Mesendoderm (in vitro differentiated cells): Measurements from ENCODE around the gene PPID. TPM values are rescaled to one million over a fixed set of nuclear protein-coding genes. Genes with fewer than 3 reads are reported as not detected.
A peak's percentile ranks its signal among the peaks of the same experiment; 100 is the strongest.
"Not testable (repeated sequence)": the region's sequence is repeated elsewhere in the genome, so short reads cannot be mapped to it uniquely, and the experiment has no call there.

Source experiments
- DNase-seq: peaks from one replicate; pipeline ENCODE4 v3.0.0; 2013
- H2AK5ac ChIP-seq: 2 replicates; pipeline ENCODE4 v1.6.1; 2013; ENCODE audit warnings: low read length, inconsistent platforms
- H2BK120ac ChIP-seq: 2 replicates; pipeline ENCODE4 v1.6.1; 2013; ENCODE audit warnings: low read depth, mild to moderate bottlenecking, low read length, moderate library complexity, mixed read lengths
- H2BK15ac ChIP-seq: replicated peaks from 2 replicates; pipeline ENCODE4 v1.6.1; 2013; ENCODE audit warnings: low read depth, mild to moderate bottlenecking, moderate library complexity
- H2BK5ac ChIP-seq: 2 replicates; pipeline ENCODE4 v1.6.1; 2013; ENCODE audit warnings: low read length, inconsistent platforms
- H3K18ac ChIP-seq: 2 replicates; pipeline ENCODE4 v1.6.1; 2013; ENCODE audit warnings: mild to moderate bottlenecking, low read length, mixed read lengths
- H3K23ac ChIP-seq: one replicate; pipeline ENCODE4 v1.6.1; 2013; ENCODE audit warnings: low read length
- H3K27ac ChIP-seq: 2 replicates; pipeline ENCODE4 v1.5.1; 2013; ENCODE audit warnings: low read depth, mild to moderate bottlenecking, inconsistent platforms, low read length, moderate library complexity
- H3K27me3 ChIP-seq: 2 replicates; pipeline ENCODE4 v1.6.1; 2013; ENCODE audit warnings: low read length, control low read depth, mild to moderate bottlenecking, inconsistent platforms; ENCODE audit not compliant: insufficient read depth, poor library complexity
- H3K36me3 ChIP-seq: 2 replicates; pipeline ENCODE4 v1.6.1; 2013; ENCODE audit warnings: low read length, inconsistent platforms; ENCODE audit not compliant: control insufficient read depth, insufficient read depth
- H3K4ac ChIP-seq: one replicate; pipeline ENCODE4 v1.6.1; 2013; ENCODE audit warnings: low read depth, mild to moderate bottlenecking, low read length, moderate library complexity
- H3K4me1 ChIP-seq: 2 replicates; pipeline ENCODE4 v1.6.1; 2013; ENCODE audit warnings: low read depth, low read length, inconsistent platforms; ENCODE audit not compliant: control insufficient read depth
- H3K4me2 ChIP-seq: 2 replicates; pipeline ENCODE4 v1.6.1; 2013; ENCODE audit warnings: low read length
- H3K4me3 ChIP-seq: 2 replicates; pipeline ENCODE4 v1.5.1; 2013; ENCODE audit warnings: mild to moderate bottlenecking, low read length
- H3K56ac ChIP-seq: one replicate; pipeline ENCODE4 v1.6.1; 2013; ENCODE audit warnings: low read length
- H3K79me1 ChIP-seq: 2 replicates; pipeline ENCODE4 v1.6.1; 2013; ENCODE audit warnings: low read length, inconsistent platforms
- H3K79me2 ChIP-seq: 2 replicates; pipeline ENCODE4 v1.6.1; 2013; ENCODE audit warnings: mild to moderate bottlenecking, low read length; ENCODE audit not compliant: control insufficient read depth, insufficient read depth
- H3K9ac ChIP-seq: 2 replicates; pipeline ENCODE4 v1.6.1; 2013; ENCODE audit warnings: low read length, inconsistent platforms
- H4K5ac ChIP-seq: one replicate; pipeline ENCODE4 v1.6.1; 2013; ENCODE audit warnings: low read length
- H4K8ac ChIP-seq: one replicate; pipeline ENCODE4 v1.6.1; 2013; ENCODE audit warnings: low read depth, mild to moderate bottlenecking, control low read depth, low read length, moderate library complexity
- WGBS: extraction: QIAGEN DNeasy Blood & Tissue Kit; methylation state at CpG from one replicate; pipeline ENCODE4 v1.1.7; 2013; ENCODE audit warnings: low lambda C conversion rate, missing lambda C conversion rate; ENCODE audit not compliant: insufficient coverage; ENCODE audit errors: extremely low coverage; 5-methylcytosine and 5-hydroxymethylcytosine counted together
- small RNA-seq: library from polyadenylated mRNA; stranded (forward); fragments of <200 nt; extraction: miRNeasy Mini kit (QIAGEN cat#:217004); gene quantifications from one replicate; pipeline ENCODE3, GENCODE V24; 2013; ENCODE audit not compliant: insufficient read depth

The PPID gene

DNA sequence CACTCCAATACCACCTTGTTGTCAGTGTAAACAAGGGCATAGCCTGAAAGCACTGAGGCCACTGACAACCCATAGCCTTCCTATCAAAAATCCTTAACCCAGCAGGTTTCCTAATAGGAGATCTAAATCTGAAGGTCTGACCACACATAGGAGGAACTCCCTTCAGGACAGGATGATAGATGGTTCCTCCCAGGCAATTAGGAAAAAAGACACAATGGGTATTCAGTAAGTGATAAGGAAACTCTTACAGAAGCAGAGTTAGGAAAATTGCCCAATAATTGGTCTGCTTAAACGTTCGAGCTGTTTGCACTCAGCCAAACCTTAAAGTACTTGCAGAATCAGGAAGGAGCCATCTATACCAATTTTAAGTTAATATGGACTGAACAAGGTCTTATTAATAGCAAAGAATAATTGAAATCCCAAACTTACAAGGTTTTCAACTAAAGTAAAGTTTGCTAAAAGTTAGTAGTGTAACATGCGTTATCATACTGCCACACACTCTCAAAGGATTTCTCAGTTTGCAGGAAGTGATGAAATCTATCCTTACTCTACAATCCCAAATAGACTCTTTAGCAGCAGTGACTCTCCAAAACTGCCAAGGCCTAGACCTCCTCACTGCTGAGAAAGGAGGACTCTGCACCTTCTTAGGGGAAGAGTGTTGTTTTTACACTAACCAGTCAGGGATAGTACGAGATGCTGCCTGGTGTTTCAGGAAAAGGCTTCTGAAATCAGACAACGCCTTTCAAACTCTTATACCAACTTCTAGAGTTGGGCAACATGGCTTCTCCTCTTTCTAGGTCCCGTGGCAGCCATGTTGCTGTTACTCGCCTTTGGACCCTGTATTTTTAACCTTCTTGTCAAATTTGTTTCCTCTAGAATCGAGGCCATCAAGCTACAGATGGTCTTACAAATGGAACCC lies 59.2 kb downstream of the PPID start:
- H3K79me2 ChIP-seq, H3K36me3 ChIP-seq, H3K27ac ChIP-seq, H3K4ac ChIP-seq, H3K23ac ChIP-seq, H3K4me1 ChIP-seq, H2BK120ac ChIP-seq, H3K4me2 ChIP-seq, H3K56ac ChIP-seq, H2AK5ac ChIP-seq, H3K4me3 ChIP-seq, H4K5ac ChIP-seq, H2BK15ac ChIP-seq, H2BK5ac ChIP-seq, H3K9ac ChIP-seq, H4K8ac ChIP-seq, H3K27me3 ChIP-seq, H3K79me1 ChIP-seq, H3K18ac ChIP-seq: not testable (repeated sequence)
- WGBS: no CpG with 5 or more reads among the region's 8 CpGs
- DNase-seq: peak; percentile 22

DNA sequence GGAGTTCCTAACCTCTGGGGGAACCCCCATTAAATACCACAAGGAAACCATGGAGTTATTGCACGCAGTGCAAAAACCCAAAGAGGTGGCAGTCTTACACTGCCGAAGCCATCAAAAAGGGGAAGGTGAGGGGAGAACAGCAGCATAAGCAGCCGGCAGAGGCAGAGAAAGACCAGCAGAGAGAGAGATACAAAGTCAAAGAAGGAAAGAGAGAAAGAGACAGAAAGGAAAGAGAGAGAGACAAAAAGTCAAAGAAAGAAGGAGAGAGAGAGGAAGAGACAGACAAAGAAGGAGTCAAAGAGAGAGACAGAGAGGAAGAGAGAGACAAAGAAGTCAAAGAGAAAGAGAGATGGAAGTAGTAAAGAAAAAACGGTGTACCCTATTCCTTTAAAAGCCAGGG lies 59.9 kb downstream of the PPID start:
- not testable (repeated sequence) for H3K9ac ChIP-seq, H2AK5ac ChIP-seq, H3K4me3 ChIP-seq, DNase-seq, H2BK5ac ChIP-seq, H3K4me1 ChIP-seq, H3K27me3 ChIP-seq, H4K5ac ChIP-seq, H3K79me1 ChIP-seq, H2BK120ac ChIP-seq, H3K23ac ChIP-seq, H2BK15ac ChIP-seq, H3K56ac ChIP-seq, H4K8ac ChIP-seq, H3K79me2 ChIP-seq, H3K36me3 ChIP-seq, H3K27ac ChIP-seq, H3K4ac ChIP-seq, H3K18ac ChIP-seq, H3K4me2 ChIP-seq
- no CpG with 5 or more reads among the region's 4 CpGs for WGBS

Small RNA genes lying within 50 kb of the gene (small RNA-seq; reads per million reads assigned to genes)
- gene RF00012: not detected
